ENCODE data around the gene C9orf72. TPM values are rescaled to one million over a fixed set of nuclear protein-coding genes. Genes with fewer than 3 reads are reported as not detected.

Gene C9orf72
- total RNA-seq, 1 donor from 2014 or later, result 4.8 TPM

DNA sequence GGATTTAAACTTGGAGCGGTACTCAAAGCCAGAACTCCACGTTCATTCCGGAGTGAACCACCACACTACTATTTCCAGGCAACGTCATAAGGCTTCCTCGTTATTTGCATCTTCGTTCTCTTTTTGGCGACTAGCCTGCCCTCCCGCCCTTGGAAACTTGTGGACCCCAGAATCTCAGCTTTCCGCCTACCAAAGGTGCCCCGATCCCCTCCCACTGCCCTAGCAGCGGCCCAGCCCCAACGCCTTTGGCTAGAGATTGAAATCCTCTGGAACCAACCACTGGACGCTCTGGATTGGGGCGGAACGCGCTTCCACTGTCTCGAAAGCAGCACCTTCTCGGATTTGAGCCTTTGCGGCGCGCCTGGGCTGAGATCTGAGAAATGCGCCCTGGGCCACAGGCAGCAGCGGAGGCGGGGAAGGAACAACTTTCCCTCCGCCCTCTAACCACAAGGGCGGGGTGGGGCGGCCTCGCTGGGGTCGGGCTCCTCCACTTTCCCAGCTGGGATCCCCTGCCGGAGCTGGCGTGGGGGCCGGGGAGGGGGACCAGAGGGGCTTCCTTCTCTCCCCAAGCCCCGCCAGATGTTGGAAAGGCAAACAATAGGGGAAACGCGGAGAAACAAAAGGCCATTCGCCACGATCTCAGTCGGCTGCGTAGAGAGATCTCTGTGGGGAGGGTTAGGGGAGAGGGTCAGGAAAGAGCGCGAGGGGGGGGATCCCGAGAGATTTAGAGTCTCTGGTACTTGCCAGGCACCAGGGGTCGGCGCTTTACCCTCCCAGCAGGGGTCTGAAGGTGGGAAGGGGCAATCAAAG lies 45.0 kb downstream of the C9orf72 start:
- H3K27me3 Mint-ChIP-seq (ENCODE audit: low read depth, unreplicated experiment), result no peaks in the 10 kb centered on the region
- H3K9ac ChIP-seq (ENCODE audit: low read length), result peak overlapping the region; percentile 69
- H3K4me3 ChIP-seq (ENCODE audit: insufficient read depth, low read depth, low read length), result peak overlapping the region; percentile 62
- H2AFZ ChIP-seq (ENCODE audit: low read depth, low read length), result peak overlapping the region; percentile 88
- no peaks in the 10 kb centered on the region for H3K36me3 Mint-ChIP-seq (ENCODE audit: low read depth, unreplicated experiment)
- no peak for TF ChIP-seq EZH2 (IDR thresholded peaks at IDR 0.05; ENCODE audit: insufficient read depth, low read length)
- peaks cover 6% of the 10 kb centered on the region for H3K4me1 Mint-ChIP-seq (ENCODE audit: low read depth, unreplicated experiment)
- no peaks in the 10 kb centered on the region for H3K9me3 Mint-ChIP-seq (ENCODE audit: unreplicated experiment)
- peak overlapping the region; percentile 98 for H3K4me2 ChIP-seq (ENCODE audit: low read length)
- no peaks in the 10 kb centered on the region for H3K36me3 ChIP-seq (ENCODE audit: insufficient read depth, low read length)
- no peak overlapping the region for H3K27ac ChIP-seq (ENCODE audit: low read depth, low read length)
- no peaks in the 10 kb centered on the region for H3K9me3 ChIP-seq (ENCODE audit: insufficient read depth, low read depth, low read length)
- FAIRE-seq (no peak), DNase-seq (ENCODE audit: low read depth) (peak; percentile 60)
- peak overlapping the region; percentile 94 for H3K4me3 Mint-ChIP-seq (ENCODE audit: unreplicated experiment)
- H3K79me2 ChIP-seq (ENCODE audit: insufficient read depth, low read length), result no peaks in the 10 kb centered on the region
- peaks cover 10% of the 10 kb centered on the region for H3K4me1 ChIP-seq (ENCODE audit: insufficient read depth, low read length)
- H3K27me3 ChIP-seq (ENCODE audit: insufficient read depth, low read length), result peaks cover 13% of the 10 kb centered on the region
- H4K20me1 ChIP-seq (ENCODE audit: insufficient read depth, low read length), result no peaks in the 10 kb centered on the region
- H3K27ac Mint-ChIP-seq (ENCODE audit: unreplicated experiment), result peak overlapping the region; percentile 64

- Histone ChIP-seq H3K27ac (ENCODE audit: low read depth, low read length) (no peak overlapping the region), H3K4me2 (ENCODE audit: low read length) (peak overlapping the region; percentile 98), H3K9ac (ENCODE audit: low read length) (peak overlapping the region; percentile 18), H3K27me3 (ENCODE audit: insufficient read depth, low read length) (peaks cover 13% of the 10 kb centered on the region), H3K9me3 (ENCODE audit: insufficient read depth, low read depth, low read length) (no peaks in the 10 kb centered on the region), H3K4me3 (ENCODE audit: insufficient read depth, low read depth, low read length) (peak overlapping the region; percentile 62), H2AFZ (ENCODE audit: low read depth, low read length) (no peak overlapping the region), H4K20me1 (ENCODE audit: insufficient read depth, low read length) (no peaks in the 10 kb centered on the region), H3K36me3 (ENCODE audit: insufficient read depth, low read length) (no peaks in the 10 kb centered on the region), H3K4me1 (ENCODE audit: insufficient read depth, low read length) (peaks cover 10% of the 10 kb centered on the region), H3K79me2 (ENCODE audit: insufficient read depth, low read length) (no peaks in the 10 kb centered on the region)
- Mint-ChIP-seq H3K9me3 (ENCODE audit: unreplicated experiment) (no peaks in the 10 kb centered on the region), H3K4me1 (ENCODE audit: low read depth, unreplicated experiment) (peaks cover 2% of the 10 kb centered on the region), H3K27me3 (ENCODE audit: low read depth, unreplicated experiment) (no peaks in the 10 kb centered on the region), H3K36me3 (ENCODE audit: low read depth, unreplicated experiment) (no peaks in the 10 kb centered on the region), H3K4me3 (ENCODE audit: unreplicated experiment) (peak overlapping the region; percentile 94), H3K27ac (ENCODE audit: unreplicated experiment) (peak overlapping the region; percentile 58)
- DNase-seq (ENCODE audit: low read depth) (no peak), FAIRE-seq (no peak)
- TF ChIP-seq EZH2 (IDR thresholded peaks at IDR 0.05; ENCODE audit: insufficient read depth, low read length) (no peak), CTCF (IDR thresholded peaks at IDR 0.05; ENCODE audit: insufficient read depth, low read depth, low read length) (no peak)
Measured at GRCh38 chr9:27527702-27528075, 45.6 kb downstream of the C9orf72 start.

DNA sequence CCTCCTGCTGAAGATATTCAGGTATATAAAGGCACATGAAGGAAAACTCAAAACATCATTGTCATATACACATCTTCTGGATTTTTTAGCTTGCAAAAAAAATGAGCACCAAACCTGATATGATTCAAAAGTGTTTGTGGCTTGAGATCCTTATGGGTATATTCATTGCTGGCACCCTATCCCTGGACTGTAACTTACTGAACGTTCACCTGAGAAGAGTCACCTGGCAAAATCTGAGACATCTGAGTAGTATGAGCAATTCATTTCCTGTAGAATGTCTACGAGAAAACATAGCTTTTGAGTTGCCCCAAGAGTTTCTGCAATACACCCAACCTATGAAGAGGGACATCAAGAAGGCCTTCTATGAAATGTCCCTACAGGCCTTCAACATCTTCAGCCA lies 49.0 kb downstream of the C9orf72 start, which contains the start of gene IFNK:
Gene IFNK, plus strand, starts transcription at position 55 of the 400 bp plus-strand sequence. Its CDS starts 47 bp downstream, at position 102.
- Mint-ChIP-seq H3K27me3 (ENCODE audit: low read depth, unreplicated experiment) (no peaks in the 10 kb centered on the region), H3K9me3 (ENCODE audit: unreplicated experiment) (no peaks in the 10 kb centered on the region), H3K36me3 (ENCODE audit: low read depth, unreplicated experiment) (no peaks in the 10 kb centered on the region), H3K27ac (ENCODE audit: unreplicated experiment) (no peak within 1 kb of the TSS), H3K4me1 (ENCODE audit: low read depth, unreplicated experiment) (peaks cover 14% of the 10 kb centered on the region), H3K4me3 (ENCODE audit: unreplicated experiment) (no peak within 1 kb of the TSS)
- Histone ChIP-seq H3K9me3 (ENCODE audit: insufficient read depth, low read depth, low read length) (no peaks in the 10 kb centered on the region), H3K36me3 (ENCODE audit: insufficient read depth, low read length) (no peaks in the 10 kb centered on the region), H3K27ac (ENCODE audit: low read depth, low read length) (no peak within 1 kb of the TSS), H3K4me2 (ENCODE audit: low read length) (no peak within 1 kb of the TSS), H3K4me1 (ENCODE audit: insufficient read depth, low read length) (peaks cover 19% of the 10 kb centered on the region), H4K20me1 (ENCODE audit: insufficient read depth, low read length) (no peaks in the 10 kb centered on the region), H3K27me3 (ENCODE audit: insufficient read depth, low read length) (peaks cover 13% of the 10 kb centered on the region), H3K79me2 (ENCODE audit: insufficient read depth, low read length) (no peaks in the 10 kb centered on the region), H3K4me3 (ENCODE audit: insufficient read depth, low read depth, low read length) (no peak within 1 kb of the TSS), H3K9ac (ENCODE audit: low read length) (no peak within 1 kb of the TSS), H2AFZ (ENCODE audit: low read depth, low read length) (no peak within 1 kb of the TSS)
- FAIRE-seq (no peak), DNase-seq (ENCODE audit: low read depth) (no peak)
- no peak for TF ChIP-seq EZH2 (IDR thresholded peaks at IDR 0.05; ENCODE audit: insufficient read depth, low read length)
- TF ChIP-seq CTCF (IDR thresholded peaks at IDR 0.05; ENCODE audit: insufficient read depth, low read depth, low read length), result no peak
